SJCRH30 (cell line): Measurements from ENCODE around the gene ARHGDIG. TPM values are rescaled to one million over a fixed set of nuclear protein-coding genes. Genes with fewer than 3 reads are reported as not detected.

Experiments used
- total RNA-seq: library from RNA; depleted of rRNA; stranded (reverse); fragments of >200 nt; shearing (Covaris generic); gene quantifications from 2 replicates; pipeline ENCODE4 v1.2.3, GENCODE V29; 2014; rRNA removed

ARHGDIG gene
- total RNA-seq, 1 experiment from 2014 or later = not detected

Other genes with a start within 250 kb of the ARHGDIG start
- 20.9 and 24.3 TPM in 2 replicates for gene POLR3K, start 227.0 kb upstream of the ARHGDIG start, total RNA-seq
- 60.7 and 63.4 TPM in 2 replicates for gene SNRNP25, start 226.8 kb upstream of the ARHGDIG start, total RNA-seq
- gene RHBDF1, start 208.0 kb upstream of the ARHGDIG start, total RNA-seq = 24.1 and 25.3 TPM in 2 replicates
- 37.8 and 47.2 TPM in 2 replicates for gene MPG, start 202.4 kb upstream of the ARHGDIG start, total RNA-seq
- gene NPRL3, start 141.9 kb upstream of the ARHGDIG start, total RNA-seq = 9.8 and 11.5 TPM in 2 replicates
- not detected in 2 replicates for gene HBZ, start 127.9 kb upstream of the ARHGDIG start, total RNA-seq
- gene HBM, start 114.6 kb upstream of the ARHGDIG start, total RNA-seq = not detected in 2 replicates
- not detected in 2 replicates for gene HBA2, start 107.7 kb upstream of the ARHGDIG start, total RNA-seq
- gene HBA1, start 103.9 kb upstream of the ARHGDIG start, total RNA-seq = 0.33 TPM in 1 of 2 replicates, not detected in the other
- gene HBQ1, start 100.1 kb upstream of the ARHGDIG start, total RNA-seq = not detected in 2 replicates
- 38.0 and 47.4 TPM in 2 replicates for gene LUC7L, start 51.1 kb upstream of the ARHGDIG start, total RNA-seq
- gene FAM234A, start 45.8 kb upstream of the ARHGDIG start, total RNA-seq = 28.3 and 28.9 TPM in 2 replicates
- gene RGS11, start 4.6 kb upstream of the ARHGDIG start, total RNA-seq = not detected in 2 replicates
- 0.18 and 0.38 TPM in 2 replicates for gene PDIA2, start 2.6 kb downstream of the ARHGDIG start, total RNA-seq
- gene AXIN1, start 72.1 kb downstream of the ARHGDIG start, total RNA-seq = 20.9 and 21.1 TPM in 2 replicates
- gene MRPL28, start 89.9 kb downstream of the ARHGDIG start, total RNA-seq = 81.4 and 96.8 TPM in 2 replicates
- 25.6 and 27.5 TPM in 2 replicates for gene PGAP6, start 101.4 kb downstream of the ARHGDIG start, total RNA-seq
- 140 and 149 TPM in 2 replicates for gene NME4, start 116.6 kb downstream of the ARHGDIG start, total RNA-seq
- 4.8 and 5.7 TPM in 2 replicates for gene DECR2, start 121.3 kb downstream of the ARHGDIG start, total RNA-seq
- 28.6 and 30.2 TPM in 2 replicates for gene RAB11FIP3, start 145.1 kb downstream of the ARHGDIG start, total RNA-seq
- gene CAPN15, start 247.1 kb downstream of the ARHGDIG start, total RNA-seq = 48.8 and 54.0 TPM in 2 replicates